ENCODE results near the gene MVB12B.

DNA sequence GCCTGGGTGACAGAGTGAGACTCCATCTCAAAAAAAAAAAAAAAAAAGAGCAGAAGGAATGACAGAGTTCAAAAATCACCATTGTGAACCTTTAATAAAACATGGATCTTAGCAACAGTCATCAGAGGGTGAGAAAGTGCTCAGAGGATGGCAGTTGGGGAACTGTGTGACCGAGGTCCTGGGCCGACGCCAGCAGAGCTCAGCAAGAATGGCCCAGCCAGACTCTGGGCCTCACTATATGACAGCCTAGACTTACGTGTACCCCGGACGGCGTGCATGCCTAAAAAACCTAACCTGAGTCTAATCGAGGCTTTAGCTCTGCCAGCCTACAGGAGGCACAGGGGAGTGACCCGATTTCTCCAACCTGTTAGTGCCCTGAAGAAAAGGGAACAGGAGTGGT, 64.3 kb downstream of the MVB12B start:
- TF ChIP-seq POLR2AphosphoS5 (IDR thresholded peaks at IDR 0.05; ENCODE audit: borderline replicate concordance, low read depth, low read length): no peak
- TF ChIP-seq EZH2 (IDR thresholded peaks at IDR 0.05): no peak
- no peak for TF ChIP-seq FOXP2 (optimal IDR thresholded peaks at IDR 0.05; ENCODE audit: control extremely low read depth, extremely low read length, insufficient read depth)
